Measurements from ENCODE around the gene IL17RE. TPM values are rescaled to one million over a fixed set of nuclear protein-coding genes. Genes with fewer than 3 reads are reported as not detected.
"Not testable (repeated sequence)": the region's sequence is repeated elsewhere in the genome, so short reads cannot be mapped to it uniquely, and the experiment has no call there.

IL17RE gene
- total RNA-seq, 1 experiment from 2014 or later: 30.6 TPM

DNA sequence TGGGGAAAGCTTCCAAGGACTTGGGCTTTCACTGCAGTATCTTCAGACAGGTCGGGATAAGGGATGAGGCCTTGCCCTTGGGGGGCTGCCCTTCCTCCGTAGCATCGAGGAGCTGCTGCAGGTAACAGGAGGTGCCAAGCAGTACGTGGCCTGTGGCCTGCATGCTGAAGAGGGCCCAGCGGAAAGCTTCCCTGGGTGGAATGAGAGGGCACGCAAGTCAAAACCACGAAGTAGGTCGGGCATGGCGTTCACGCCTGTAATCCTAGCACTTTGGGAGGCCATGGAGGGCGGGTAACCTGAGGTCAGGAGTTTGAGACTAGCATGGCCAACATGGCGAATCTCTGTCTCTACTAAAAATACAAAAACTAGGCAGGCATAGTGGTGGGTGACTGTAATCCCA, 35.5 kb upstream of the IL17RE start:
- Mint-ChIP-seq H3K27me3 (ENCODE audit: unreplicated experiment) (no peaks in the 10 kb centered on the region), H3K9me3 (ENCODE audit: low read depth, unreplicated experiment) (no peaks in the 10 kb centered on the region), H3K4me1 (ENCODE audit: low read depth, unreplicated experiment) (no peaks in the 10 kb centered on the region), H3K4me3 (ENCODE audit: low read depth, unreplicated experiment) (no peak overlapping the region), H3K27ac (ENCODE audit: unreplicated experiment) (no peak overlapping the region), H3K36me3 (ENCODE audit: insufficient read depth, unreplicated experiment) (no peaks in the 10 kb centered on the region)
- intact Hi-C loops (cut with micrococcal nuclease; ENCODE audit: unreplicated experiment): no loop called here
- CTCF ChIA-PET: no interaction called here
- BruUV-seq (replicated peaks): no TSS peak
- no peak for DNase-seq
- TF ChIP-seq CTCF (IDR thresholded peaks at IDR 0.05; ENCODE audit: unreplicated experiment): no peak

DNA sequence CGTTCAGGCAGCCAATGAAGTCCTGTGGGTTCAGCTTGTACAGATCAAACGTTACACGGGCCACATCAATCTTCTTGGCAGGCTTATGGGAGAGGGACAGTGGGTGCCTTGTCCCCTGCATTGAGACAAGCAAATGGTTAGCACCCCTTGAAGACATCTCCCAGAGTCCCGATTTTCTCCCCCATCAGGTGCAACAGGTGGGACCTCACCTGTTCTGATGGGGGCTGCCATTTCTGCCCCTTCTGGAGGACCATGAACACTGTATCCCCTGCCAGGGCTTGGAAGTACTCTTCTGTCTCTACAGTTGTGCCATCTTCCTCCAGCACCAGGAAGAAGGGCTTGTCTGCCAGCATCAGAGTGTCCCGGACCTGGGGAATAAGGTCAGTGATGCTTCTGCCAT, 32.7 kb upstream of the IL17RE start:
- Mint-ChIP-seq H3K4me3 (ENCODE audit: low read depth, unreplicated experiment) (no peak overlapping the region), H3K9me3 (ENCODE audit: low read depth, unreplicated experiment) (no peaks in the 10 kb centered on the region), H3K4me1 (ENCODE audit: low read depth, unreplicated experiment) (no peaks in the 10 kb centered on the region), H3K36me3 (ENCODE audit: insufficient read depth, unreplicated experiment) (no peaks in the 10 kb centered on the region), H3K27ac (ENCODE audit: unreplicated experiment) (no peak overlapping the region), H3K27me3 (ENCODE audit: unreplicated experiment) (no peaks in the 10 kb centered on the region)
- no peak for DNase-seq
- CTCF ChIA-PET: no interaction called here
- intact Hi-C loops (cut with micrococcal nuclease; ENCODE audit: unreplicated experiment): no loop called here
- TF ChIP-seq CTCF (IDR thresholded peaks at IDR 0.05; ENCODE audit: unreplicated experiment): no peak
- no TSS peak for BruUV-seq (replicated peaks)

GRCh38 chr3:9870978-9871377, 31.7 kb upstream of the IL17RE start:
- CTCF ChIA-PET: interaction anchor here (0.7 kb wide), 1 partner anchor 863 kb away, joined by 3 read pairs; no protein-coding TSS in a partner anchor
- H3K27me3 Mint-ChIP-seq (ENCODE audit: unreplicated experiment): no peaks in the 10 kb centered on the region
- no peaks in the 10 kb centered on the region for H3K9me3 Mint-ChIP-seq (ENCODE audit: low read depth, unreplicated experiment)
- H3K36me3 Mint-ChIP-seq (ENCODE audit: insufficient read depth, unreplicated experiment): no peaks in the 10 kb centered on the region
- no TSS peak for BruUV-seq (replicated peaks)
- no peak overlapping the region for H3K27ac Mint-ChIP-seq (ENCODE audit: unreplicated experiment)
- no peak for TF ChIP-seq CTCF (IDR thresholded peaks at IDR 0.05; ENCODE audit: unreplicated experiment)
- DNase-seq: no peak
- no peaks in the 10 kb centered on the region for H3K4me1 Mint-ChIP-seq (ENCODE audit: low read depth, unreplicated experiment)
- no peak overlapping the region for H3K4me3 Mint-ChIP-seq (ENCODE audit: low read depth, unreplicated experiment)
- intact Hi-C loops (cut with micrococcal nuclease; ENCODE audit: unreplicated experiment): no loop called here

- intact Hi-C loops (cut with micrococcal nuclease; ENCODE audit: unreplicated experiment); H3K9me3 Mint-ChIP-seq (ENCODE audit: low read depth, unreplicated experiment); H3K4me3 Mint-ChIP-seq (ENCODE audit: low read depth, unreplicated experiment); H3K36me3 Mint-ChIP-seq (ENCODE audit: insufficient read depth, unreplicated experiment); CTCF ChIA-PET; DNase-seq; H3K4me1 Mint-ChIP-seq (ENCODE audit: low read depth, unreplicated experiment); H3K27ac Mint-ChIP-seq (ENCODE audit: unreplicated experiment); BruUV-seq (replicated peaks); H3K27me3 Mint-ChIP-seq (ENCODE audit: unreplicated experiment): not testable (repeated sequence)
Measured at GRCh38 chr3:9872067-9872466, 30.6 kb upstream of the IL17RE start.

GRCh38 chr3:9875448-9875847, 27.2 kb upstream of the IL17RE start:
- Mint-ChIP-seq H3K9me3 (ENCODE audit: low read depth, unreplicated experiment) (no peaks in the 10 kb centered on the region), H3K36me3 (ENCODE audit: insufficient read depth, unreplicated experiment) (peaks cover 4% of the 10 kb centered on the region), H3K27ac (ENCODE audit: unreplicated experiment) (no peak overlapping the region), H3K4me3 (ENCODE audit: low read depth, unreplicated experiment) (no peak overlapping the region), H3K4me1 (ENCODE audit: low read depth, unreplicated experiment) (peaks cover 23% of the 10 kb centered on the region), H3K27me3 (ENCODE audit: unreplicated experiment) (no peaks in the 10 kb centered on the region)
- CTCF ChIA-PET: interaction anchor here (0.6 to 0.7 kb wide), 3 partner anchors 27 to 142 kb away, joined by 3 to 4 read pairs (median 3); no protein-coding TSS in a partner anchor
- DNase-seq: no peak
- no TSS peak for BruUV-seq (replicated peaks)
- intact Hi-C loops (cut with micrococcal nuclease; ENCODE audit: unreplicated experiment): no loop called here
- no peak for TF ChIP-seq CTCF (IDR thresholded peaks at IDR 0.05; ENCODE audit: unreplicated experiment)

DNA sequence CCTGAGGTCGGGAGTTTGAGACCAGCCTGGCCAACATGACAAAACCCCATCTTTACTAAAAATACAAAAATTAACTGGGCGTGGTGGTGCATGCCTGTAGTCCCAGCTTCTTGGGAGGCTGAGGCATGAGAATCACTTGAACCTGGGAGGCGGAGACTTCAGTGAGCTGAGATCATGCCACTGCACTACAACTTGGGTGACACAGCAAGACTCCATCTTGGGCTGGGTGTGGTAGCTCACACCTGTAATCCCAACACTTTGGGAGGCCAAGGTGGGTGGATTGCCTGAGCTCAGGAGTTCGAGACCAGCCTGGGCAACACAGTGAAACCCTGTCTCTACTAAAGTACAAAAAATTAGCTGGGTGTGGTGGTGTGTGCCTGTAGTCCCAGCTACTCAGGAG, 26.4 kb upstream of the IL17RE start:
- H3K4me3 Mint-ChIP-seq (ENCODE audit: low read depth, unreplicated experiment); H3K9me3 Mint-ChIP-seq (ENCODE audit: low read depth, unreplicated experiment); DNase-seq; H3K27me3 Mint-ChIP-seq (ENCODE audit: unreplicated experiment); intact Hi-C loops (cut with micrococcal nuclease; ENCODE audit: unreplicated experiment); H3K27ac Mint-ChIP-seq (ENCODE audit: unreplicated experiment); BruUV-seq (replicated peaks); H3K36me3 Mint-ChIP-seq (ENCODE audit: insufficient read depth, unreplicated experiment): not testable (repeated sequence)
- CTCF ChIA-PET: interaction anchor here (0.7 kb wide), 1 partner anchor 266 kb away, joined by 4 read pairs; the partner anchor contains the start of gene VHL
- peaks cover 24% of the 10 kb centered on the region for H3K4me1 Mint-ChIP-seq (ENCODE audit: low read depth, unreplicated experiment)

Data from Calu3 (cell line).